Uterus (tissue), 4 donors: ENCODE data around the gene CCDC112. TPM values are rescaled to one million over a fixed set of nuclear protein-coding genes. Genes with fewer than 3 reads are reported as not detected.

Source experiments
- DNase-seq, 2 donors: peaks; one replicate each; pipeline ENCODE4 v3.0.0-alpha.2; 2019 to 2020
- H3K27ac ChIP-seq, 2 donors: fragments of 200-600 bp; sonication (generic); 1 replicate in 1 of 2; 2 replicates in 1 of 2; pipeline ENCODE4 v1.5.1; 2016 to 2018
- H3K27me3 ChIP-seq, 2 donors: fragments of 200-600 bp; sonication (generic); one replicate each; pipeline ENCODE4 v1.5.1; 2018 to 2019; ENCODE audit warnings: control low read depth in 1 of 2
- H3K36me3 ChIP-seq, 2 donors: fragments of 200-600 bp; sonication (generic); one replicate each; pipeline ENCODE4 v1.5.1; 2019; ENCODE audit warnings: control low read depth in 1 of 2
- H3K4me1 ChIP-seq, 2 donors: fragments of 200-600 bp; sonication (generic); one replicate each; pipeline ENCODE4 v1.5.1; 2018 to 2019; ENCODE audit warnings: control low read depth in 1 of 2
- H3K4me3 ChIP-seq, 2 donors: fragments of 200-600 bp; sonication (generic); 1 replicate in 1 of 2; 2 replicates in 1 of 2; pipeline ENCODE4 v1.5.1; 2018 to 2019; ENCODE audit warnings: mild to moderate bottlenecking in 1 of 2
- H3K9me3 ChIP-seq, 2 donors: fragments of 200-600 bp; sonication (generic); one replicate each; pipeline ENCODE4 v1.5.1; 2019; ENCODE audit warnings: control low read depth in 1 of 2
- CTCF ChIP-seq, 4 experiments: fragments of 200-600 bp in 2 of 4; fragments of 450-650 bp in 2 of 4; sonication (generic) in 2 of 4; IDR thresholded peaks; one replicate each; pipeline ENCODE4 v1.5.1; 2016 to 2019; ENCODE audit warnings: antibody characterized with exemption in 4 of 4, mild to moderate bottlenecking in 2 of 4, moderate library complexity in 1 of 4
- POLR2A ChIP-seq, 2 donors: fragments of 450-650 bp; IDR thresholded peaks; one replicate each; pipeline ENCODE4 v1.6.1; 2016; ENCODE audit warnings: antibody characterized with exemption in 2 of 2, mild to moderate bottlenecking in 1 of 2, moderate library complexity in 1 of 2
- intact Hi-C: fragments of 100-400 bp; cut with DNase I; formaldehyde crosslinking; loops from one replicate; pipeline ENCODE4 v1.15.1; 2023; ENCODE audit warnings: low total_unique reads
- total RNA-seq, 4 donors: library from RNA; depleted of rRNA in 3 of 4; stranded (reverse); fragments of >200 nt in 3 of 4; gene quantifications; one replicate each; pipeline versions ENCODE4 v1.1.0 to v1.2.4, GENCODE V29; 2014 to 2023
- donor health status: DM: yes; HTN: yes; CAD: no.

Gene CCDC112
- total RNA-seq, 4 donors from 2014 or later = 5.3 to 28.5 (median 16.3) TPM

- Histone ChIP-seq H3K9me3 (no peaks in the 10 kb centered on the region), H3K27me3 (no peaks in the 10 kb centered on the region), H3K36me3 (no peaks in the 10 kb centered on the region), H3K4me1 (no peaks in the 10 kb centered on the region), H3K4me3 (no peak overlapping the region), H3K27ac (no peak overlapping the region)
- TF ChIP-seq CTCF (IDR thresholded peaks at IDR 0.05) (no peak), POLR2A (IDR thresholded peaks at IDR 0.05) (no peak)
- no peak for DNase-seq
- intact Hi-C loops = no loop called here
These were observed 54.4 kb downstream of the CCDC112 start for GRCh38 chr5:115241881-115242642.

DNA sequence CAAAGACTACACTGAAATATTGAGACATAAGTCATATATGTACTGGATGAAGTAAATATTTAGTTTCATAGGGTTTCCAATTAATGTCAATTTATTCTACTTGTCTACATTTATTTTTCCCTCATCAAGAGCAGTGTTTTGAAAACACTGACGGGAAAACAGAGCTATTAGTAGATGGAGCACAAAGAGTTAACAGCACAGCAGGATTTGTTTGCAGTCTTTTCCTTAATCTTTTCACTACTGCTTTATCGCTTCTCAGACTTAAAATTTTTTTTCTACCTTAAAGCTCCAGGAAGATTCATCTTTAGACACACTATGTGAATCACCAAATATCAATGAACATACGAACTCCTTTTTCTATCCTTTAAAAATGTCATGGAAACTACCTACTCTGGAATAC, 59.4 kb downstream of the CCDC112 start:
- Histone ChIP-seq H3K36me3 (no peaks in the 10 kb centered on the region), H3K27me3 (no peaks in the 10 kb centered on the region), H3K27ac (no peak overlapping the region), H3K4me3 (no peak overlapping the region), H3K4me1 (no peaks in the 10 kb centered on the region), H3K9me3 (no peaks in the 10 kb centered on the region)
- intact Hi-C loops = no loop called here
- DNase-seq = no peak
- no peak for TF ChIP-seq POLR2A (IDR thresholded peaks at IDR 0.05)
- TF ChIP-seq CTCF (IDR thresholded peaks at IDR 0.05) = no peak

DNA sequence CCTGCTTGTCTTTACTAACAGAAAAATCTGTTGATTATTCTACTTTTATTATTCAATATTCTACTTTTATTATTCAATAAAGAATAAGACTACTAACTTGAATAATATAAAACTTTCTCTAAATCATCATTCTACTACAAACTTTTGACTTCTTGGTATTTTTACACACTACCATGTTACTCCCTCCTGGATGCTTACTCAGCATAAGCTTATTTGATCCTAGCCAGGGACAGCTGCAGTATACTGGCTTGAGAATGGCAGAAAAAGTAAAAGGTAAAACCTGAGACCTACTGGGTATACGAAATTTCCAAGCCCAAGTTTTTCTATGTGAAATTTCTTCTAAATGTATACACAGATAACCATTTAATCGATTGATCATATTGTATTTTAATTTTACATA, 59.9 kb downstream of the CCDC112 start:
- no peaks in the 10 kb centered on the region for H3K4me1 ChIP-seq
- TF ChIP-seq POLR2A (IDR thresholded peaks at IDR 0.05) (no peak), CTCF (IDR thresholded peaks at IDR 0.05) (no peak)
- H3K4me3 ChIP-seq = no peak overlapping the region
- no peaks in the 10 kb centered on the region for H3K36me3 ChIP-seq
- no peak overlapping the region for H3K27ac ChIP-seq
- intact Hi-C loops = no loop called here
- no peaks in the 10 kb centered on the region for H3K9me3 ChIP-seq
- no peaks in the 10 kb centered on the region for H3K27me3 ChIP-seq
- DNase-seq = no peak

GRCh38 chr5:115231598-115231997, 64.9 kb downstream of the CCDC112 start:
- Histone ChIP-seq H3K9me3 (no peaks in the 10 kb centered on the region), H3K27me3 (no peaks in the 10 kb centered on the region), H3K27ac (no peak overlapping the region), H3K36me3 (no peaks in the 10 kb centered on the region), H3K4me1 (no peaks in the 10 kb centered on the region), H3K4me3 (no peak overlapping the region)
- no peak for TF ChIP-seq CTCF (IDR thresholded peaks at IDR 0.05)
- TF ChIP-seq POLR2A (IDR thresholded peaks at IDR 0.05) = no peak
- intact Hi-C loops = no loop called here
- DNase-seq = no peak

- intact Hi-C loops = no loop called here
- no peaks in the 10 kb centered on the region for H3K9me3 ChIP-seq
- H3K36me3 ChIP-seq = no peaks in the 10 kb centered on the region
- H3K4me3 ChIP-seq = no peak overlapping the region
- no peaks in the 10 kb centered on the region for H3K27me3 ChIP-seq
- H3K4me1 ChIP-seq = no peaks in the 10 kb centered on the region
- no peak overlapping the region for H3K27ac ChIP-seq
- TF ChIP-seq CTCF (IDR thresholded peaks at IDR 0.05) (no peak), POLR2A (IDR thresholded peaks at IDR 0.05) (no peak)
- DNase-seq = no peak
These were observed 66.8 kb downstream of the CCDC112 start for GRCh38 chr5:115229606-115230005.
